NCI-H1105 treated with DMSO at 0.1 percent for 48 hours (cell line): ENCODE measurements around the gene ATG9A.
A peak's percentile ranks its signal among the peaks of the same experiment; 100 is the strongest.
"Not testable (repeated sequence)": the region's sequence is repeated elsewhere in the genome, so short reads cannot be mapped to it uniquely, and the experiment has no call there.

Experiments
- DNase-seq: peaks from one replicate; lab custom pipeline; 2025; lab: John Stamatoyannopoulos, UW

Gene ATG9A

DNA sequence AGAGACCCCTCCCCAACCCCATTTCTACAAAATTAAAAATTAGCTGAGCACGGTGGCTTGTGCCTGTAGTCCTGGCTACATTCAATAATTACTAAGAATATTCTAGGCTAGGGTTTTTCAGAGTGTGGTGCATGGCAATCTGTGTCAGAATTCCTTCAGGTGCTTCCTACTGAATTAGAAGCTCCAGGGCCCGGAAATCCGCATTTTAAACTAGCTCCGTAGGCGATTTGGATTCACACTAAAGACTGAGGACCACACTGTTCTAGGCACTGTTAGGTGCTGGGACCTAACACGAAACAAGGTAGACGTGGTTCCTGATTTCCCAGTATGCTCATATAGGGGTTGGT lies 23.5 kb downstream of the ATG9A start:
- DNase-seq = no peak

DNA sequence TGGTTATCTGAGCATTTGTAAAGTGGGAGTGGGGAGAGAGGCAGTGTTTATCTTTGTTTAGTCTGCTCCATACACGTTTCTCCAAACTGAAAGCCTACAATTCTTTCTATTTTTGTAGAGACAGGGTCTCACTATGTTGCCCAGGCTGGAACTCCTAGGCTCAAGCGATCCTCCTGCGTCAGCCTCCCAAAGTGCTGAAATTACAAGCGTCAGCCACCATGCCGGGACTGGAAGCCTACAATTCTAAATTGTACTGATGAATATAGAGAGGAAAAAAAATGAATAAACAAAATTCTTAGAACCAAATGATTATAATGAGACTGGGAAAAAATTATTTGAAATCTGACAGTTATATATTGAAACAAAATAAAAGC lies 24.3 kb downstream of the ATG9A start:
- no peak for DNase-seq

DNA sequence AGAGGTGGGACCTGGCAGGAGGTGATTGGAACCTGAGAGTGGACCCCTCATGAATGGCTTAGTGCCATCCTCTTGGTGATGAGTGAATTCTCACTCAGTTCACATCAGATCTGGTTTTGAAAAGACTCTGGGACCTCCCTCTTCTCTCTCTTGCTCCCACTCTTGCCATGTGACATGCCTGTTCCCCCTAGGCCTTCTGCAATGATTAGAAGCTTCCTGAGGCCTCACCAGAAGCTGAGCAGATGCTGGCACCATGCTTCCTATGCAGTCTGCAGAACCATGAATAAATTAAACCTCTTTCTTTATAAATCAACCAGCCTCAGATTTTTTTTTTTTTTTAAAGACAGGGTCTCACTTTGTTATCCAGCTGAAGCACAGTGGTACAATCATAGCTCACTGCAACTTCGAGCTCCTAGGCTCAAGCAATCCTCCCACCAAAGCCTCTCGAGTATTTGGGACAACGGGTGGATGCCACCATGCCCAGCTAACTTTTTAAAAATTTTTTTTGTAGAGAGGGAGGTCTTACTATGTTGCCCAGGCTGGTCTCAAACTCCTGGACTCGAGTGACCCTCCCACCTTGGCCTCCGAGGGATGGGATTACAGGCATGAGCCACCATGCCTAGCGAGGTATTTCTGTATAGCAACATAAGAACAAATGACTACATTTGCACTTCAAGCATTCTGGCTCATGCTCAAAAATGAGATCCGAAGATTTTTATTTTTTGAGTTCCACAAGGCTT lies 24.8 kb downstream of the ATG9A start:
- DNase-seq = no peak

DNA sequence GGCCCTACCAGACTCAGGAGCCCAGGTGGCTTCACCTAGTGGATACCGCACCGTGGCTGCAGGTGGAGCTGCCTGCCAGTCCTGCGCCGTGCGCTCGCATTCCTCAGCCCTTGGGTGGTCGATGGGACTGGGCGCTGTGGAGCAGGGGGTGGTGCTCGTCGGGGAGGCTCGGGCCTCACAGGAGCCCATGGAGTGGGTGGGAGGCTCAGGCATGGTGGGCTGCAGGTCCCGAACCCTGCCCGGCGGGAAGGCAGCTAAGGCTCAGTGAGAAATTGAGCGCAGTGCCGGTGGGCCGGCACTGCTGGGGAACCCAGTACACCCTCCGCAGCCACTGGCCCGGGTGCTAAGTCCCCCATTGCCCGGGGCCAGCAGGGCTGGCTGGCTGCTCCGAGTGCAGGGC lies 28.1 kb downstream of the ATG9A start:
- not testable (repeated sequence) for DNase-seq

DNA sequence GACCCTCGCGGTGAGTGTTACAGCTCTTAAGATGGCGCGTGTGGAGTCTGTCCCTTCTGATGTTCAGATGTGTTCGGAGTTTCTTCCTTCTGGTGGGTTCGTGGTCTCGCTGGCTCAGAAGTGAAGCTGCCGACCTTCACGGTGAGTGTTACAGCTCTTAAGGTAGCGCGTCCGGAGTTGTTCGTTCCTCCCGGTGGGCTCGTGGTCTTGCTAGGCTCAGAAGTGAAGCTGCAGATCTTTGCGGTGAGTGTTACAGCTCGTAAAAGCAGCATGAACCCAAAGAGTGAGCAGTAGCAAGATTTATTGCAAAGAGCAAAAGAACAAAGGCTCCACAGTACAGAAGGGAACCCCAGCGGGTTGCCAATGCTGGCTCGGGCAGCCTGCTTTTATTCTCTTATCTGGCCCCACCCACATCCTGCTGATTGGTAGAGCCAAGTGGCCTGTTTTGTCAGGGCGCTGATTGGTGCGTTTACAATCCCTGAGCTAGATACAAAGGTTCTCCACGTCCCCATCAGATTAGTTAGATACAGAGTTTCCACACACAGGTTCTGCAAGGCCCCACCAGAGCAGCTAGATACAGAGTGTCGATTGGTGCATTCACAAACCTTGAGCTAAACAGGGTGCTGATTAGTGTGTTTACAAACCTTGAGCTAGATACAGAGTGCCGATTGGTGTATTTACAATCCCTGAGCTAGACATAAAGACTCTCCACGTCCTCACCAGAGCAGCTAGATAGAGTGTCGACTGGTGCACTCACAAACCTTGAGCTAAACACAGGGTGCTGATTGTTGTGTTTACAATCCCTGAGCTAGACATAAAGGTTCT lies 28.7 kb downstream of the ATG9A start:
- DNase-seq = not testable (repeated sequence)

GRCh38 chr2:219199470-219200211 lies 29.8 kb downstream of the ATG9A start:
- DNase-seq = no peak

- no peak for DNase-seq
Measured at GRCh38 chr2:219198974-219199373, 30.5 kb downstream of the ATG9A start.

DNA sequence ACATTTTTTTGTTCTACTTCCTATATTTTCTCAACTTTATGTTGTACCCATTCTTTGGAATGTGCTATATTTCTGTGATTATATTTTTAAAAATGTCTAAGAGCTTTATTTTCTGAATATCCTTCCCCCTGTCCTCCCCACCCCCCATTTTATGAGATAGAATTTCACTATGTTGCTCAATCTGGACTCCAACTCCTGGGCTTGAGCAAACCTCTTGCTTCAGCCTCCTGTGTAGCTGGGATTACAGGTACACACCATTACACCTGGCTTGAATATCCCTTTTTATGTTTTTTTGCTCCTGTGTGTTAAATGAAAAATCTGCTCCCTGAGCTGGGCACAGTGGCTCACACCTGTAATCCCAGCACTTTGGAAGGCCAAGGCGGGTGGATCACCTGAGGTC lies 32.0 kb downstream of the ATG9A start:
- DNase-seq = no peak

DNA sequence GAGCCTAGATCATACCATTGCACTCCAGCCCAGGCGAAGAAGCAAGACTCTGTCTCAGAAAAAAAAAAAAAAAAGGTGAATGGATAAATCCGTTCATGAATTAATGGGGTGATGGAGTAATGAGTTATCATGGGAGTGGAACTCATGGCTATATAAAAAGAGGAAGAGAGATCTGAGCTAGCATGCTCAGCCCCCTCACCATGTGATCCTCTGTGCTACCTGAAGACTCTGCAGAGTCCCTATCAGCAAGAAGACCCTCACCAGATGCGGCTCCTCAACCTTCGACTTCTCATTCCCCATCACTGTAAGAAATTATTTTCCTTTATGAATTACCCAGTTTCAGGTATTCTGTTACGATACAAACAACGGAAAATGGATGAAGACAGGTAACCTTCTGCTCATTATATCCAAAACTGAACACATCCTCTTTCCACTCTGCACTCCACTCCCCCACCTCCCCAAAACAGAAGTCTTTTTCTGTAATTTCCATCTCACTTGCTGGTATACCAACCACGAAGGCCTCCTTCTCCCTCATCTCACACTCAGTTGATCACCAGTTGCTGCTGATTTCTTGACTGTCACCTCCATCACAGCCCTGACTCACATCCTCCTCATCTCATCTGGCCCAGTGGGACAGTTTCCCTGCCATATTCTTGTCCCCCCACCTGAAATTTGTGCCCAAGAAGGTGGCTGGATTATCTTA lies 42.5 kb downstream of the ATG9A start:
- DNase-seq = no peak

- DNase-seq = no peak
Measured at GRCh38 chr2:219184121-219184520, 45.3 kb downstream of the ATG9A start.

- DNase-seq = no peak
Measured at GRCh38 chr2:219183151-219183772, 46.2 kb downstream of the ATG9A start.

DNA sequence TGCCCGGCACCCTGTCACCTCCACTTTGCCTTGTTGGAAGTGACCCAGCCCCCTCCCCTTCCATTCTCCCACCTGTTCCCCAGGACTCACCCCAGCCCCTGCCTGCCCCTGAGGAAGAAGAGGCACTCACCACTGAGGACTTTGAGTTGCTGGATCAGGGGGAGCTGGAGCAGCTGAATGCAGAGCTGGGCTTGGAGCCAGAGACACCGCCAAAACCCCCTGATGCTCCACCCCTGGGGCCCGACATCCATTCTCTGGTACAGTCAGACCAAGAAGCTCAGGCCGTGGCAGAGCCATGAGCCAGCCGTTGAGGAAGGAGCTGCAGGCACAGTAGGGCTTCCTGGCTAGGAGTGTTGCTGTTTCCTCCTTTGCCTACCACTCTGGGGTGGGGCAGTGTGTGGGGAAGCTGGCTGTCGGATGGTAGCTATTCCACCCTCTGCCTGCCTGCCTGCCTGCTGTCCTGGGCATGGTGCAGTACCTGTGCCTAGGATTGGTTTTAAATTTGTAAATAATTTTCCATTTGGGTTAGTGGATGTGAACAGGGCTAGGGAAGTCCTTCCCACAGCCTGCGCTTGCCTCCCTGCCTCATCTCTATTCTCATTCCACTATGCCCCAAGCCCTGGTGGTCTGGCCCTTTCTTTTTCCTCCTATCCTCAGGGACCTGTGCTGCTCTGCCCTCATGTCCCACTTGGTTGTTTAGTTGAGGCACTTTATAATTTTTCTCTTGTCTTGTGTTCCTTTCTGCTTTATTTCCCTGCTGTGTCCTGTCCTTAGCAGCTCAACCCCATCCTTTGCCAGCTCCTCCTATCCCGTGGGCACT lies 46.9 kb downstream of the ATG9A start:
- no peak for DNase-seq

GRCh38 chr2:219181531-219181930 lies 47.9 kb downstream of the ATG9A start:
- no peak for DNase-seq

GRCh38 chr2:219180961-219181360 lies 48.5 kb downstream of the ATG9A start:
- DNase-seq = no peak

DNA sequence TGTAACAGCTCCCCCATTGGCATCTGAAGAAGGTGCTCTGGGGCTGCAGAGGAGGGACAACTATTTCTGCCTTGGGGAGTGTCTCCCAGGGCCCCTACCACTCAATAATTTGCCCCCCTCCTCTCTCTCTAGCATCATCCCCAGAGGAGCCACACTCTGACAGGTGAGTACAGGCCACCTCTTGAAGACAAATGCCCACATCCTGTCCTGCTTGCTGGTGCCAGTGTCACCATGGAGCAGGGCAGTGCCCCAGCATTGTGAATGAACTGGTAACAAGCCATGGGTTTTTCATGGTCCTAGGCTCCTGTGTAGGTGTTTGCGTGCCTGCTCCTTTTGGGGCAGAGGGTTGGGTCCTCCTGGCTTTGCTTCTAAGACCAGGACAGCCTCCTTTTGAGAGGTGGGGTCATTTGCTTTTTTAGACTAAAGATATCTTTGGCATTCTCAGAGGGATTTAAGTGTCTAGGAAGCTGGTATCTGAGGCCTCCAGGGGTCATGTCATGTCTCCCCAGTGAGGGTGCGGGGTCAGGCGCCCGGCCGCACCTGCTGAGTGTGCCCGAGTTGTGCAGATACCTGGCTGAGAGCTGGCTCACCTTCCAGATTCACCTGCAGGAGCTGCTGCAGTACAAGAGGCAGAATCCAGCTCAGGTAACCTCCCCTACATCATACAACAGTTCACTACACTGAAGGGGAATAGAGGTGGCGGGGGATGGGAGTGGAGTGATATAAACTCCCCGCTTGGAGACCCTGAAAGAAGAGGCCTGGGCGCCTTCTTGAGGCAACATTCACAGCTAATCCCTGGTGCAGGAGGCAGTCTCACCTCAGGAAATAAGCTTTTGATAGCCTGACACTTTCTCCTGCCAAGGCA lies 49.6 kb downstream of the ATG9A start:
- DNase-seq = no peak

DNA sequence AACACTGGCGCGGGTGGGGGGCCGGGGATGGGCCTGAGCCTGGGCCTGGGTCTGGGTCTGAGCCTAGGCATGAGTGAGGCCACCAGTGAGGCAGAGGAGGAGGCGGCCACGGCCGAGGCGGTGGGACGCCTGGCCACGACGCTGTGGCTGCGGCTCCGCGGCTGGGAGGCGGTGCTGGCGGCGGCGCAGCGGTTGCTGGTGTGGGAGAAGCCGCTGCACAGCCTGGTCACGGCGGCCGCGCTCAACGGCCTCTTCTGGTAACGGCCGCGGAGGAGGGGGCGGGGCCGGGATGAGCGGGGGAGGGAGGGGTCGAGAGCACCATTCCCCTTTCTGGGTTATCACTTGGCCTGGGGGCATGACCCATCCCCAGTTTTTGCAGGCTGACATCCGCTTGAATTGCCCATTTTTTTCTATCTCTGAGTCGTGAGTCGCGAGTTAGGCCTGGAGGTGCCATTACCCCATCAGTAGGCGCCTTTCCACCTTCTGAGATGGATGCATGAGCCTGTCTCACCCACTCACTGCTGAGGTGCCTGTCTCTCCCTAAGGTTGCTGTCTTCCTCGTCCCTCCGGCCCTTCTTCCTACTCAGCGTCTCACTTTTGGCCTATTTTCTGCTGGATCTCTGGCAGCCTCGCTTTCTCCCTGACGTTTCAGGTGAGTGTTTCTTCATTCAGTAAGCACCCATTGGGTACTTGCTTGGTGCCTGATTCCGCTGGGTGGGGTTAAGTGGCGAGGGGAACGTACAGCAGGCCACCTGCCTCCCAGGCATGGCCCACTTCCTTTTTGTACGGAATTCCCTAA lies 50.9 kb downstream of the ATG9A start:
- no peak for DNase-seq

GRCh38 chr2:219177552-219178376 lies 51.7 kb downstream of the ATG9A start, which contains the start of gene RETREG2:
TSS of gene RETREG2 (plus strand) at chr2:219178275. CDS start at chr2:219178353, 78 bp downstream.
- peak; percentile 74 for DNase-seq
